ENCODE results near the gene KCTD13.
"Not testable (repeated sequence)": the region's sequence is repeated elsewhere in the genome, so short reads cannot be mapped to it uniquely, and the experiment has no call there.

The KCTD13 gene

DNA sequence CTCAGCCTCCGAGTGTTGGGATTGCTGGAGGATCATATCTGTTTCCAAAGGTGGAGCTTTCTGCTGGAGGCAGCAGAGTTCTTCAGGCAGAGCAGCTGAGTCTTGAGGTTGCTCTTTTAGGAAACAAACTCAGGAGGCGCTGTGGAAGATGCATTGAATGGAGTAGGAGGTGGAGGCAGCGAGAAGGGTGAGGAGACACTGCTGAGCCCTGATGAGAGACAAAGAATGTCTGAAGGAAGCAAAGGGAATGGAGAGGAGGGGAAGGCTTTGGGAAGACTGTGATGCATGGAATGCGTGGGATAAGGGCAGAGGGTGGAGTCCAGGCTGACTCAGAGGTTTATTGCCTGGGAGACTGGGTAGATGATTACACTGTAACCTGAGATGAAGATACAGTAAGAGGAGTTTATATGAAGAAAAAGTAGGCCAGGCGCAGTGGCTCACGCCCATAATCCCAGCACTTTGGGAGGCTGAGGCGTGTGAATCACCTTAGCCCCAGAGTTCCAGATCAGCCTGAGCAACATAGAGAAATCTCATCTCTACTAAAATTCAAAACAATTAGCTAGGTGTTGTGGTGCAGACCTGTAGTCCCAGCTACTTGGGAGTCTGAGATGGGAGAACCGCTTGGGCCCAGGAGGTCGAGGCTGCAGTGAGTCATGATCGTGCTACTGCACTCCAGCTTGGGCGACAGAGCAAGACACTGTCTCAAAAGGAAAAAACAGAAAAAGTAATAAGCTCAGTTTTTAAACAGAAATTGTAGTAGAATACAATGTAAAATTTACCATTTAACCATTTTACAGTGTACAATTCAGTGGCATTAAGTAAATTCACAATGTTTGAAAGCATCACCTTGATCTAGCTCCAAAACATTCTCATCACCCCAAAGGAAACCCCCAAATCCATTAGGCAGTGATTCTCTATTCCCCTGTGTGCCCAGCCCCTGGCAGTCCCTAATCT is 18.1 kb upstream of the KCTD13 start:
- DNase-seq: no peak

DNA sequence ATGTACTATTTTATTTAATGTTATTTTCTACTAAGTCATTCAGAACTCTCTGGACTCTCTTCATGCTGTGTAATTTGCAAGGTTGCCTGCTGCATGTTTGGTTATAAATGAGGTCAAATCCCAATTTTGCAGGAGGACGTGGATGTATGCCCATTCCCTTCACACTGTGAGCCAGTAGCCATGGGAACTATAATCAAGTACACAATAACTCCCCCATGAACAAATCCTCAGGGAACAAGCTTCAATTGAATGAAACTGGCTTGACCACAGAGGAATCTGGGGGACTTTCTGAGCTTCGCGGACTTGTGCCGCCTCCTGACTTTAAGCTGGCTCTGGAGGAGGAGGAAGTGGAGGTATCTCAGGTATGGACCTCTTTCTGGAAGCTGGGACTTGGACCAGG is 14.6 kb upstream of the KCTD13 start:
- DNase-seq: no peak

DNA sequence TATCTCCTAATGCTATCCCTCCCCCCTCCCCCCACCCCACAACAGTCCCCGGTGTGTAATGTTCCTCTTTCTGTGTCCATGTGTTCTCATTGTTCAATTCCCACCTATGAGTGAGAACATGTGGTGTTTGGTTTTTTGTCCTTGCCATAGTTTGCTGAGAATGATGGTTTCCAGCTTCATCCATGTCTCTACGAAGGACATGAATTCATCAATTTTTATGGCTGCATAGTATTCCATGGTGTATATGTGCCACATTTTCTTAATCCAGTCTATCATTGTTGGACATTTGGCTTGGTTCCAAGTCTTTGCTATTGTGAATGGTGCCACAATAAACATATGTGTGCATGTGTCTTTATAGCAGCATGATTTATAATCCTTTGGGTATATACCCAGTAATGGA is 5.7 kb upstream of the KCTD13 start:
- not testable (repeated sequence) for DNase-seq

DNA sequence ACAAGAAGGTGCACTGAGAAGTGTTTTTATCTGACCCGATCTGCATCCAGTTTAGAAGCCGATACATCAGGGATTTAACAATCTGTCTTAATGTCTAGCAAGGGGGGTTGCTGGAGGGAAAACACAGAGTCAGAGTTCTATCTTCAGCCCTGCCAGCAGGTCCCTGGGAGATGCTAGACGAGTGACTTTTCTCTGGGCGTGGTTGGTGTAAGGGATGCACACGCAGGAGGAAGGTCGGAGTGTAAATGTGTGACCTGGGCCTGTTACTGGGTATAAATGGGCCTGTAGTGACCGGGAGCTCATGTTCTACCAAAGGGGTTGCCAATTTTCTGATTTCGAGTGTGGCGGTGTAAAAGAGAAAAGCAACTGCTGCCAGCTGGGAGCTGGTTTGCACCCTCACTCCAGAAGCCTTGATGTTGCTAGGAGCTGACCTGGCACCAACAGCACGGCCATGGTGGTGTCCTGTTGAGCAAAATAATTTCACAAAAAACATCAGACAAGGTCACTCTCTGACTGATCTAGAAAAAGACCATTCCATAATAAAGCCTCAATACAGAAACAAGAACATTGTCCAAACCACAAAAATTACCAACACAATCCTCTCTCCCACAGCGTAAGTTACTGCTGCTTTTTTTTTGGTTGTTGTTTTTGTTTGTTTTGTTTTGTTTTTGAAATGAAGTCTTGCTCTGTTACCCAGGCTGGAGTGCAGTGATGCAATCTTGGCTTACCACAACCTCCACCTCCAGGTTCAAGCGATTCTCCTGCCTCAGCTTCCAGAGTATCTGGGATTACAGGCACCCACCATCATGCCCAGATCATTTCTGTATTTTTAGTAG is 1.3 kb upstream of the KCTD13 start:
- DNase-seq: no peak

DNA sequence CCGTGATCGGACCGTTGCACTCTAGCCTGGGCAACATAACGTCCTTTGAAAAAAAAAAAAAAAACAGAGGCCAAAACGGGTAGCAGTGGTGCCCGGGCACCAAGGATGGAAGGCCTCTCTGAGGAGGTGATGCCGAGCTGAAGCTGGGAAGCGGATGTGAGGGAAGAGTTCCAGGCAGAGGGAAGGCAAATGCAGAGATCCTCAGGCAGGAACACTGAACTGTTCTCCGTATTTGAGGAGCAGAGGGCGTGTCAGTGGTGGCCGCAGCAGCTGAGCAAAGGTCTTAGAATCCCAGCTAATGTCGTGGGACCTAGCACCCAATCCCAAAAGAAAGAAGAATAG is 656 bp upstream of the KCTD13 start:
- DNase-seq: no peak

DNA sequence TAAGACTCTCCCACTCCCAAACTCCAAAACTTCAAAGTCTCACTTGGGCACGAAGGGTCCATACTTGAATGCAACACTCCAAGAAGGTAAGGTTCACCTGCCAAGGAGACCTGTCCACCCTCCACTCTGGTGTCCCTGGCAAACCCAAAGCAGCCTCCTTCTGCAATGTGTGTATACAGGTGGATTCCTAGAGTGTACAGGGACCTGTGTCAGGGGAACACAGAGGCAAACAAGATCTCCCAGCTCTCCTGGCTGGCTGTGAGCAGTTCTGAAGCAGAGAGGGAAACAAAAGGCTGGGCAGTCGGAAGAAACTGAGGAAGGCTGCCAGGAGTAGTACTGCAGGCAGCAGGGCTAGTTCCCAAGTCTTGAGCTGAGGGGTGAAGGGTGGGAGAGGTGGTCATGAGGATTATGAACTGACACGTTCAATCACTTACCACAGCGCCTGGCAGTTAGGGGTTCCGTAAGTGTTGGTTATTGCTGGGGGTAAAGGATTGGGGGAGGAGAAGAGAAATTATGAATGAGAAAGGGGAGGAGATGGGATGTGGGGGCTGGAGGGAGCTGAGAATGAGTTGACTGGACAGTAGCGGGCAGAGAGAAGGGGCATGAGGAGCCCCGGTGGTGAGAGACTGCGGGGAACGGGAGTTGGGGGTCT is 795 bp downstream of the KCTD13 start:
- DNase-seq: no peak

DNA sequence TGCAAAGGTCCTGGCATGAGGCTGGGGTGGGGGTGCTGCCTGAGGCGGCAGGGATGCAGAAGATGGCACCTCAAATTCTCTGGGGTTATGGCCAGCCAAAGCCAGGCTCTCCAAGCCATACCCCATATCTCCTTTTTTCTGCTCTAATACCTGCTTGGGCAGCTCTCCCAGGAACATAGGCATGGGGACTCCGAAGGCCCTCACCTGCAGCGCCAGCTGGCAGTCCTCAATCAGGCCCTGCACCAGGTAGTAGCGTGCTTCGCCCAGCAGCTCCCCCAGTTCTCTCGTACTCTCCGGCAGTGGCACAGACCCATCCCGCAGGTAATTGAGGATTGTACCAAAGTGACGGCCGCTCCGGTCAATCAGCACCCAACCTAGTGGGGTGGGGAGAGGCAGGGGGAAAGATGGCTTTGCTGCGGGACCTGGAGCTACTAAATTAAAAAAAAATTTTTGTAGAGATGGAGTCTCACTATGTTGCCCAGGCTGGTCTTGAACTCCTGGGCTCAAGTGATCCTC is 3.0 kb downstream of the KCTD13 start:
- no peak for DNase-seq

DNA sequence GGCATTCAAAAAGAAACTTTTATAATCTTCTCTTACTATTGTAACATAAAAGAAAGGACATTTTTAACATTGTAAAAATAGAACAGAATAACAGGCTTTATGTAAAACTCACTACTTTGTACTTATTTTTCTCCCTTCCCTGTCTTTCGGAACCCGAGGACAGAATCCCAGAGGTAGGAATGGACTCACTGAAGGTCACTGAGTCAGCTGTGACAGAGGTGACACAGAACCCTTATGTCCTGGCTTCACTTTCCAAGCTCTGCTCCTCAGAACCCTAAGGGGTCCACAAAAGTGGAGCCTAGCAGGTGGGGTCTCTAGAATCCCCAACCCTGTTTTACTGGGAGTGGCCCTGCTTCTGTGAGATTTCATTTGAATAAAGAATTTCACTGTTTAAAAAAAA is 3.7 kb downstream of the KCTD13 start:
- DNase-seq: no peak

DNA sequence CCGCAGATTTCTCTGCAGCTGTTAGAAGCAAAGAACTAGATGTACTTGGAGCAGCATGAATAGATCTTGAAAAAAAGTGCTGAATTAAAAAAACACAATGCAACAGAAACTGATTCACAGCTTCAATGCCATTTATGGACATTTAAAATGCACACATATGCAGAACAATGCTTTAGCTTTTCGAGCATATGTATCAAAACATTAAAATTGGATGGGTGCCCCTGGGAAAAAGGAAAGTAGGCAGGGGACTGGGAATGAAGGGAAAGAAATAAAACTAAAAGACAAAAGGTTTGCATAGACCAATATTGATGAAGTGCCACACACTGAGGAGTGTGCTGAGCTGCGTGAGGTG is 5.0 kb downstream of the KCTD13 start:
- DNase-seq: no peak

DNA sequence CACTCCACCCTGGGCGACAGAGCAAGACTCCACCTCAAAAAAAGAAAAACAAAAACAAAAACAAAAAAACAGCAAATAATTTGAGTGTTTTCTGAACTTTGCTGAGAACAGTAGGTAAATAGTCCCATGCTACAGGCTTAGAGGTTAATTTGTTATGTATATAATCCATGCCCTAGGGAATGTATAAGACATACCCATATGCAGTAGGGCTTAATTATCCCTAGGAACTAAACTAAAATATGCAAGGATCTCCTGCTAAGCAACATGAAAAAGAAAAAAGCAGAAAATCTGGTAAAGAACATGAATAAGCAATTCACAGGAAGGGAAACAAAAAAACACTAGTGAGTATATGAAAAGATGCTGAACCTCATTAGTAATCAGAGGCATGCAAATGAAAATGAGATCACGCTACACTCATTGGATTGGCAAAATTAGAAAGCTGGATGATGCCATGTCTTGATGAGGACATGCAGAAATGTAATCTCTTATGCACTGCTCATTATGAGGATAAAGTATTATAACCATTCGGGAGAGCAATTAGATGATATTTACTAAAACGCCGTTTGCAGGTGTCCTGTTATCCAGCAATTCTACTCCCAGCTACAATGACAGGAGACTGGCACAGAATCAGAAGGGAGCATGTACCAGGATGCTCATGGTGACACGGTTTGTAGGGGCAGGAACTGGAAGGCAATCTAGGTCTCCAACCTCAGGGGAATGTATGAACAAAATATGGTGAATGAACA is 5.6 kb downstream of the KCTD13 start:
- no peak for DNase-seq

DNA sequence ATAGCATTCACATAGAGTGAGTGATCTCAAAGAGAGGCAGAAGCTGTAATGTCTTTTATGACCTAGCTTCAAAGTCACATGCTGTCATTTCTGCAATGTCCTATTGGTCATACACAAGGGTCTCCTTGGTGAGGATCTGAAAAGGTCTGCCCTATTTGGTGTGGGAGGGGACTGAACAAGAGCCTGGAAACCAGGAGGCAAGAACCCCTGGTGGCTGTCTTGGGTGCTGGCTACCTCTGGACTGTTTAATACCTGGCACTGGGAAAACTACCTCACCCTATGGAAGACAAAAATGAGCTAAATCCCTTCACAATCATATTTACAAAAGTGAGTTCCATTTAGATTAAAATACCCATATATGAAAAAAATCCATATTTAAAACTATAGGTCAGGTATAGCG is 9.0 kb downstream of the KCTD13 start:
- DNase-seq: no peak

DNA sequence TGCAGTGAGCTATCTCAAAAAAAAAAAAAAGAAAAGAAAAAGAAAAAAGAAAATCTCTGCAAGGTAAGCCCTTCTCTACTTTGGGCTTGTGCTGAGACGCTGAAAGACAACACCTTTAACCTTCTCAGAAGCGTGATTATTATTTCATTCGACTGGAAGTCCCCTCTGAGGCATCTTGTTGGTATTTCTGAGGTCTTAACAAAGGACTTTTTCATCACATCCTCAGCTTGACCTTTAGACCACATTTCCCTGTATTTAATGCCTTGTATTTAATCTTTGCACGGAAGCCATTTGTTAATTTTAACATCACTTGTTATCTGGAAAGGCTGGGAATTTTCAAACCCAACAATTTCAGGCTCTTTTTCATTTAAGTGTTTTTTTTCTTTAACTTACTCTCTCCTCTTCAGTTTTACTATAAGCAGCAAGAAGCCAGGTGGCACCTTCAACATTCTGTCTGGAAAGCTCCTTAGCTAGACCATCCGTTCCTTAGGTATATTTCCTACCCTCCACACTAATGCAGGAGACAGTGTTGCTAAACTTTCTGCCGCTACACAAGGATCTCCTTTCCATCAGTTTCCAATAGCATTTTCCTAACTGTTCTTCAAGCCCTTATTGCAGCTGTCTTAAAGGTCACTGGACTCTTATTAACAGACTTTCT is 10.3 kb downstream of the KCTD13 start:
- DNase-seq: no peak

DNA sequence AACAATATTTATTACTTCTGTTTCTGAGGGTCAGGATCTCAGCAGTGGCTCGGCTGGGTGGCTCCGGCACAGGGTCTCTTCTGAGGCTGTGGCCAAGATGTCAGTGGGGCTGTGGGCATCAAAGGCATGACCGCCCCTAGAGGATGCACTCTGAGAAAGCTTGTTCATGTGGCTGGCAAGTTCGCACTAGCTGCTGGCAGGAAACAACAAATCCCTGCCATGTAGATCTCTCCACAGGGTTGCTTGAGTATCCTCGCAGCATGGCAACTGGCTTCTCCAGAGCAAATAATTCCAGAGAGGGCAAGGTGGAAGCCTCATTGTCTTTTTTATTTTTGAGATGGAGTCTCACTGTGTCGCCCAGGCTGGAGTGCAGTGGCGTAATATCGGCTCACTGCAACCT is 12.5 kb downstream of the KCTD13 start:
- DNase-seq: no peak

DNA sequence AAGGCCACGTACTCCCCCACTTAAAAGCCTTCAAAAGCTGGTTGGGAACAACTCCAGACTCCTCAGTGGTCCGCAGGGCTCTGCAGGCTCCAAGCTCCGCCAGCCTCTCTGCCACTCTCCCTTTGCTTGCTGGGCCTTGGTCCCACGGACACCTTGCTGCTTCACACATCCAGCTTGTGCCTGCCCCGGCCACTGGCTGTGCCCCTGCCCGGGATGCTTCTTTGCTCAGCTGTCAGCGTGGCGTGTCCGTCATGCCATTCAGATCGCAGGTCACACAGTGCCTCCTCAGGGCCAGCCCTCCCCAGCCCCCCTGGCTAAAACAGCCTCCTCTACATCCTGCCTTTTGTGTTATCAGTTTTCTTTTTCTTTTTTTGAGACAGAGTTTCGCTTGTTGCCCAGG is 13.9 kb downstream of the KCTD13 start:
- no peak for DNase-seq

DNA sequence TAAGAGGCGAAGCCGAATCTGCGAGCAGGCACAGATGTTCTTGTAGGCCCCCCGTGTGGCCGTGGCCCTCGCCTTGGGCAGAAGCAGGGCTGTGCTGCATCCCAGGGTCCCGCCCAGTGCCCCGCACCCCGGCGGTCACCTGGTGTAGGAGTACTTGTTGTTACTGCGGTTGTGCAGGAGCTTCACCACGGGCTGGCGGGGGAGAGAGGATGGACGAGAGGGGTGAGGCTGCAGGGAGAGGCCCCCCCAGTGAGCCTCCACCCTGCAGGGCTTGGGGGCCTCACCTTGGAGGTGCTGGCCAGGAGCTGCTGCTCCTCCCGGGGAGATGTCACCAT is 14.4 kb downstream of the KCTD13 start:
- DNase-seq: no peak

DNA sequence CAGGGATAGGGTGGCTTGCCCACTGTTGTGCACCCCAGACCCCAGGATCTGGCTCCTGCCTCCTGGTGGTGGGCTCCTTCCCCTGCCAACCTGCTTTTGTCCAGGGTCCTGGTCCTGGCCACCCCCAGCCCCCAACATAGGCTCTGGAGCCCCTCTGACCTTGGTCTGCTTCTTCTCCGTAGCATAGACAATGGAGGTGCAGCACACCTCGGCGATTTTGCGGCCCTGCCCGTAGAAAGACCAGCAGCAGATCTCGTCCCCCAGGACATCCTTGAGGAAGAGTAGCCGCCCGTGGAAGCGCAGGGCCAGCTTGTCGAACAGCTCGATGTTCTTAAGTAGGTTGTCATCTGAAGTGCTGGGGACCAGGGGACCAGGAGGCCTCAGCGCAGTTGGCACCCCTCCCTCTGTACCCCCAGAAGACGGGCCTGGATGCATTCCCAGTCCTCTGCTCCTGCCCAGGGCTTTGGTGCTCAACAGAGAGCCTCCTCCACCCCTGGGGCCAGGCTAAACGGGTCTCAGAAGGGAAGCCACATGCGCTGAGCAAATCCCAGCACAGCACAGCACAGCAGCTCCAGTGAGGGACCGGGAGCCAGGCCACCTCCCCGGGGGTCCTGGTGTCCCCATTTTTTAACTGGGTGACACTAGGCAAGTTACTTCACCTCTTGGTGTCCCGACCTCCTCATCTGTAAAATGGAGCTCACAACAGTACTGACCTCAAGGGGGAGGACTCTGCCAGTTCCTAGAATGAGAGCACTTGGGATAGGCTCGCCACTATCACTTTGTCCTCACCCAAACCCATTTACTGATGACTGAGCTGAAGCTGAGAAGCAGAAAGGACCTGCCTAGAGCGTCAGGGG is 15.0 kb downstream of the KCTD13 start:
- no peak for DNase-seq

DNA sequence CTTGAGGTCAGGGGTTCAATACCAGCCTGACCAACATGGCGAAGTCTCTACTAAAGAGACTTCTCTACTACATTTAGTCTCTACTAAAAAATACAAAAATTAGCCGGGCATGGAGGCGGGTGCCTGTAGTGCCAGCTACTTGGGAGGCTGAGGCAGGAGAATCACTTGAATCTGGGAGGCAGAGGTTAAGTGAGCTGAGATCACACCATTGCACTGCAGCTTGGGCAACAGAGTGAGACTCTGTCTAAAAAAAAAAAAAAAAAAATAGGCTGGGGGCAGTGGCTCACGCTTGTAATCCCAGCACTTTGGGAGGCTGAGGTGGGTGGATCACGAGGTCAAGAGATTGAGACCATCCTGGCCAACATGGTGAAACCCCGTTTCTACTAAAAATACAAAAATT is 16.2 kb downstream of the KCTD13 start:
- DNase-seq: not testable (repeated sequence)

DNA sequence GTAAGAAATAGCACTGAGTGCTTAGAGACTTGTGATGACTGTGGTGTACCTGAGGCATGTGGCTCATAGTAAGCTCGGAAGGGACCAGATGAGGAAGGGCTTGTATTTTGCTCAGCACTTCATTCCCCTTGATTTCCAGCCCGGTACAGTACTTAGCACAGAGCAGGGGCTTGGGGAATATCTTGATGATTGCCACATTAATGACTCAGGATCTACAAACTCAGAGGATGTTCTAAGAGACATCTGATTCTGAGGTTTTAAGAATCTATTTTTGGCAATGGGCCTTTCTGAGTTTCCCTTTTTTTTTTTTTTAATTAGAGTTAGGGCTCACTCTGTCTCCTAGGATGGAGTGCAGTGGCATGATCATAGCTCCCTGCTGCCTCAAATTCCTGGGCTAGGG is 16.6 kb downstream of the KCTD13 start:
- DNase-seq: no peak

DNA sequence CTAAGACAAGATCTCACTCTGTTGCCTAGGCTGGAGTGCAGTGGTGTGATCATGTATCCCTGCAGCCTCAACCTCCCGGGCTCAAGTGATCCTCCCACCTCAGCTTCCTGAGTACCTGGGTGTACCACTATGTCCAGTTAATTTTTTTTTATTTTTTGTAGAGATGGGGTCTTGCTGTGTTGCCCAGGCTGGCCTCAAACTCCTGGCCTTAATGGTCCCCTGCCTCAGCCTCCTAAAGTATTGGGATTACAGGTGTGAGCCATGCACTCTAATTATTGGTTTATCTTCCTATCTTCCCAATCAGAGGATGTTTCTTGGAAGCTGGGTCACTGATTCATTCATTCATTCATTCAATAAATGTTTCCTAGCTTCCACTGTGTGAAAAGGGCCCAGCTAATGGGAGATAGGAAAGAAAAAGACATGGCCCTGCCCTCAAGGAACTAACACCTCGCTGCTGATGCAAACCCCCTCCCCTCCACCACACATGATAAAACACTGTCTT is 17.3 kb downstream of the KCTD13 start:
- no peak for DNase-seq

DNA sequence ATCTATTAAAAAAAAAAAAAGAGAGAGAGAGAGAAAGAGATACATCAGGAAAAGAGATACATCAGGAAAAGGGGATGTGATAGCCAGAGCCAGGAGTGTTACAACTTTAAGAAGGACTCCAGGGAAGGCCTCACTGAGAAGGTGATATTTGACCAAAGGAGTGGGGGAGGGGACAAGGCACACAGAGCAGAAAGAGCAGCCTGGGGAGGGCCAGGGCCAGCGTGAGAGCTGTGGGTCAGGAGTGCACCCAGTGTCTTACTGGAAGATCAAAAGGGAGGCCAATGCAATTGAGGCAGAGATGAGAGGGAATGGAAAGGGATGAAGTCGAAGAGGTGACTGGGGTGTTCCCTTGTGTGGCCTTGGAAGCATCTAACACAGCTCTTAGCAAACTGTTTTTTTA is 18.1 kb downstream of the KCTD13 start:
- no peak for DNase-seq
